HG03039 (cell line): ENCODE measurements around the gene TDRD15.
"Not testable (repeated sequence)": the region's sequence is repeated elsewhere in the genome, so short reads cannot be mapped to it uniquely, and the experiment has no call there.

Experiments
- ATAC-seq: cut with Tn5 transposase; IDR thresholded peaks from one replicate; pipeline ENCODE4 v1.9.1; 2021; ENCODE audit warnings: mild to moderate bottlenecking, moderate library complexity; ENCODE audit not compliant: unreplicated experiment

TDRD15 gene

GRCh38 chr2:21142149-21142548, 18.4 kb downstream of the TDRD15 start:
- ATAC-seq, result no peak

DNA sequence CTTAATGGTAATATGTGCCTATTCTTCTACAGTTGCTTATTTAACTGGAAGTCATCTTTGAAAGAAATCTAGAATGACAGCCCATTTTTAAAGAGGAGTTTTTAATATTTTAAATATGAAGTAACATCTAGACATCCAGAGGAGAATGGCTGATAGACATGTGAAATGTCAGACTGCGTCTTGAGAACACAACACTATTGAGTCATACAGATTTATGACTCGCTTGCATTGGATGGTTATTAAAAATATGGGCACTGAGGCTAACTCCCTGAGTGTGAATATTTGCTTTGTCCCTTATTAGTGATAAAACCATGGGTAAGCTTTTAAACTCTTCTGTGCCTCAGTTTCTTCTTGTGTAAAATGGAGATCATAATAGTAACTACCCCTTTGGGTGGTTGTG, 22.9 kb downstream of the TDRD15 start:
- no peak for ATAC-seq

DNA sequence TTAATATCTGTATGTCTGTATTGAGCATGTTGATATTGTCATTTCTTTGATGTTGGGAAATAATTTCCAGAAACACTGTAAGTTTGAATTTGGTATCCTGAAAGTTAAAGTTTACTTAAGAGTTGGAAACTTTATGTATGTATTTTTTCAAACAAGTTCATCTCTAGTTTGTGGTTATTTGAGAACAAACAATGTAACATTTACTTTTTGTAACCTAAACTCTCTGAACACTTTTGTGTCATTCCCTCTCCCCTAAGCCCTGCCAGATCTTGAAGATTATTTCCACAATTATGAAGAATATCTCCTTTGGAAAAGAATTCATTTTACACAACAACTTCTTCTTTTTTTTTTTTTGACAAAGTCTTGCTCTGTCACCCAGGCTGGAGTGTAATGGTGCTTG, 24.9 kb downstream of the TDRD15 start:
- ATAC-seq, result no peak

DNA sequence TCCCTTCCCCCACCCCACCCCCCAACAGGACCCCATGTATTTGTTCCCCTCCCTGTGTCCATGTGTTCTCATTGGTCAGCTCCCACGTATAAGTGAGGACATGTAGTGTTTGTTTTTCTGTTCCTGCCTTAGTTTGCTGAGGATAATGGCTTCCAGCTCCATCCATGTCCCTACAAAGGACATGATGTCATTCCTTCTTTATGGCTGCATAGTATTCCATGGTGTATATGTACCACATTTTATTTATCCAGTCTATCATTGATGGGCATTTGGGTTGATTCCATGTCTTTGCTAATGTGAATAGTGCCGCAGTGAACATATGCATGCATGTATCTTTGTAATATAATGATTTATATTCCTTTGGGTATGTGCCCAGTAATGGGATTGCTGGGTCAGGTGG, 27.5 kb downstream of the TDRD15 start:
- ATAC-seq, result not testable (repeated sequence)

DNA sequence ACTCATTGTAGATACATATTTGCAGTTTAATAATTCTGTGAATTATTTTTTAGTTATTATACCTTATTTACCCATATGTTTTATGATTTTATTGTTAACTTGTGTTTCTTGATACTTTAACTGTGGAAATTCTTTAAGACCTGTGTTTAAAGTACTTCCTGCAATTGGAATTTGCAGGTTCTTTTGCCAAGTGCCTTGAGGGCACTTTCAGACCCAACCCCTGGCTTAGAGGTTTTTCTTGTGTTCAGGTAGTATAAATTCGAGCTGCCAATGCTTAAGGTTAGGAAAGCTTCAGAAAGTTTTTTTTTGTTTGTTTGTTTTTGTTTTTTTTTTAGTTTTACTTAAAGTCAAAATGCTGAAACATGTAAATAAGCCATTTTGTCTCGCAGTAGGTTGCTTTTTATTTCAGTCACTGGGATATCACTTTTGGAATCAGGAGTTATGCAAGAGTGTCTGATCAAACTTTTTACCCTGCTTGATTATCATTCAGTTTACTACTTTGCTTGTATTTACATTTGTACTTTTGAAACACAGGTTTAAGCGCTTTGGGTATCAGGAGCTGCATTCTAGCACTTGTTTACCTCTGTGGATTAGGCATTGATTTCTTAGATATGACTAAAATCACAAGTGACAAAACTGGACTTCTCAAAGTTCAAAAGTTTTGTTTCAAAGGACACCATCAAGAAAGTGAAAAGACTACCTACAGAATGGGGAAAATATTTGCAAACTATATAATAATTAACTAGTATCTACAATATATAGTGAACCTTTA, 31.8 kb downstream of the TDRD15 start:
- no peak for ATAC-seq

DNA sequence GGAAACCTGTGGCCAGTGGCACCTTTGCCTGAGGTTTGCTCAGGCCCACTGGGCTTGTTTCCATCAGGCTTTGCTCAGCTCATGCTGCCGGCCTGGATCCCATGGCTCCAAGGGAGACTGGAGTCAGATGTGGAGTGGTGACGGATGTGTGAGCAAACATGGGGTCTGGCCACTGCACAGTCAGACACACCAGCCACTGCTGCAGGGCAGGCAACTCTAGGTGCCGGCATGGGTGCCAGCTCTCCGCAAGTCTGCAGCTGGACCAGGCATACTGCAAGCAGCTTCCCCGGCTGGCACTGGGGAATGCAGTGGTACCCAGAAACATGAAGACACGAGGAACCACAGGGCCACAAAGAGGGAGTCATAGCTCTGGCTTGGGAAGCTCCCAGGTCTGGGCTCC, 37.4 kb downstream of the TDRD15 start:
- no peak for ATAC-seq

GRCh38 chr2:21161832-21162614, 38.3 kb downstream of the TDRD15 start:
- ATAC-seq, result no peak

- ATAC-seq, result no peak
Observed at GRCh38 chr2:21162615-21162878, 38.8 kb downstream of the TDRD15 start.

DNA sequence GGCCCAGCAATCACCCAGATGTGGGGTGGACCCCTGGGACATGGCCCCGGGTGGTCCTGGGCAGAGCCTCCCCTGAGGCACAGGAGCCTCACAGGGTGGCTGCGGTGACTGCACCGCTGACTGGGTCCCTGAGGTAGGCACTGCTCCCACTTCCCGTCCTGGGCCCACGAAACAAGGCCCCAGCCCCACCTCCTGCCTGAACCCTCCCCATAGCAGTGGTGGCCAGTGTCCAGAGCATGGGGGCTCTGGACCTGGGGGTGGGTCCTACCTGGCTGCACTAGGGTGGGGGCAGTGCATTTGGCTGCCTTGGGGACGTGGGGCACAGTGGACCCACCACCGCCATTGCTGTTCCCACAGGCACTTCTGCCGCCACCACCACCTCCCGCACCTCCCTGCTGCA, 39.4 kb downstream of the TDRD15 start:
- no peak for ATAC-seq

DNA sequence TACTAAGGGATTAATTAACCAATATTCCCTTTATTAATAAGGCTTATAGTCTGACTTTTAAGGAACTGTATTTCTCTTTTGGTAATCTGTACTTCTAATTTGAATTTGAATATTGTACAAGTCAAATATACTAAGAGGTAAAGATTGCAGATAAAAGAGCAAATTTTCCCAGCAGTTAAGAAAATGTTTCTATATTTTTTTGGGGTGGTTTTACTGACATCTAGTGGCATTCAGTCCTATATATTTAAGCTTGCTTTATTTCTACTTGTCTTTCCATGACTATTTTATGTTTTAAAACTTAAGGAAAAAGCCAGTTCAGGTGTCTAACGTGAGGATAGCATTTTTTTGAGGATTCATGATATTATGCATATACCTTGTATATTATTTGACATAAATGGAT, 41.6 kb downstream of the TDRD15 start:
- no peak for ATAC-seq

GRCh38 chr2:21175895-21176646, 52.3 kb downstream of the TDRD15 start:
- no peak for ATAC-seq

GRCh38 chr2:21181957-21182356, 58.2 kb downstream of the TDRD15 start:
- ATAC-seq, result no peak

- no peak for ATAC-seq
Observed at GRCh38 chr2:21183306-21183705, 59.5 kb downstream of the TDRD15 start.

GRCh38 chr2:21183726-21184125, 60.0 kb downstream of the TDRD15 start:
- no peak for ATAC-seq

DNA sequence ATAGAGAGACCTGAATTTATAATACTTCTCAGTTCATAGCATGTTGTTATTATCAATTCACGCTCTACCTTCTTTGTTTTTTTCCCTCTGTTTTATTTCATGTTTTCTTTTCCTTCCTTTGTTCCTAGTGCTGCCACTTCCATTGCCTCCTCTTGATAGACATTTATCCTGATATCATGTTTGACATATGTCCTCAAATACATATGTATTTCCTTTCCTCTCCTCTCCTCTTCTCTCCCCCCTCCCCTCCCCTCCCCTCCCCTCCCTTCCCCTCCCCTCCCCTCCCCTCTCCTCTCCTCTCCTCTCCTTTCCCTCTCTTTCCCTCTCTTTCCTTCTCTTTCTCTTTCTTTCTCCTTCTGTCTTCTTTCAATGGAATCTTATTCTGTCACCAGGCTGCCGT, 67.8 kb downstream of the TDRD15 start:
- ATAC-seq, result no peak
